K562 (cell line): Measurements from ENCODE around the gene RAVER2. TPM values are rescaled to one million over a fixed set of nuclear protein-coding genes. Genes with fewer than 3 reads are reported as not detected.

ENCODE experiments used
- ATAC-seq: fragments of 200-7000 bp; cut with Tn5 transposase; 3 replicates; pipeline ENCODE4 v1.9.1; 2020; ENCODE audit warnings: moderate library complexity
- BruUV-seq: library from RNA; stranded (reverse); fragments of 400-500 nt; replicated peaks from 2 replicates; lab custom pipeline; 2021; lab: Mats Ljungman, UMichigan
- CTCF ChIA-PET: fragments of 300-600 bp; formaldehyde crosslinking; extraction: SDS; loops from one replicate; lab custom pipeline; 2021; ENCODE audit warnings: low intra/inter-chr PET ratio; lab: Yijun Ruan, JAX
- POLR2A ChIA-PET: fragments of 300-600, 350-650 bp; sonication (Branson Sonifier 250); formaldehyde crosslinking; extraction: SDS; loops from one replicate; lab custom pipeline; 2021; ENCODE audit warnings: antibody characterized with exemption, inconsistent platforms; lab: Yijun Ruan, JAX
- DNase-seq, 4 experiments: peaks; one replicate each; pipeline versions ENCODE4 v3.0.0 to v3.0.0-alpha.2; 2011 to 2018; ENCODE audit warnings: low spot score in 3 of 4, mixed read lengths in 3 of 4; ENCODE audit errors: extremely low read depth in 1 of 4
- FAIRE-seq: peaks from 2 replicates; lab custom pipeline; 2011; peaks lifted over from hg19 to GRCh38; lab: Jason Lieb, UNC
- H2AFZ ChIP-seq: 2 replicates; pipeline ENCODE4 v1.6.0; 2011; ENCODE audit warnings: low read depth, low read length, control low read depth, inconsistent platforms
- H3K27ac ChIP-seq: fragments of 200-600 bp; 3 replicates; pipeline ENCODE4 v1.8.0; 2011; ENCODE audit warnings: low read depth, mild to moderate bottlenecking, control low read depth, inconsistent platforms, low read length, moderate library complexity, mixed read lengths; ENCODE audit errors: extremely low read depth
- H3K27me3 ChIP-seq, 2 experiments: fragments of 300-600 bp in 1 of 2; 2 replicates in 1 of 2; 3 replicates in 1 of 2; pipeline versions ENCODE4 v1.6.0 to v1.8.0; 2011; ENCODE audit warnings: inconsistent platforms in 2 of 2, low read length in 2 of 2, mild to moderate bottlenecking in 1 of 2, mixed read lengths in 1 of 2, moderate library complexity in 1 of 2; ENCODE audit not compliant: control insufficient read depth in 2 of 2, insufficient read depth in 2 of 2
- H3K36me3 ChIP-seq: fragments of 300-600 bp; 3 replicates; pipeline ENCODE4 v1.8.0; 2011; ENCODE audit warnings: mild to moderate bottlenecking, low read length, inconsistent platforms; ENCODE audit not compliant: control insufficient read depth, insufficient read depth
- H3K4me1 ChIP-seq, 2 experiments: fragments of 200-600 bp in 1 of 2; replicated peaks in 1 of 2; 2 replicates in 1 of 2; 3 replicates in 1 of 2; pipeline versions ENCODE4 v1.5.1 to v1.8.0; 2011; ENCODE audit warnings: inconsistent platforms in 2 of 2, low read length in 2 of 2, mild to moderate bottlenecking in 1 of 2, mixed read lengths in 1 of 2, moderate library complexity in 1 of 2; ENCODE audit not compliant: control insufficient read depth in 2 of 2, insufficient read depth in 2 of 2
- H3K4me2 ChIP-seq: 2 replicates; pipeline ENCODE4 v1.6.1; 2011; ENCODE audit warnings: low read length, control low read depth, inconsistent platforms, mixed read lengths; ENCODE audit not compliant: insufficient read depth
- H3K4me3 ChIP-seq: fragments of 200-600 bp; sonication (generic), shearing (Covaris generic); 2 replicates; pipeline ENCODE4 v1.5.1; 2016; ENCODE audit warnings: control low read depth, inconsistent platforms
- H3K79me2 ChIP-seq: fragments of 200-600 bp; 3 replicates; pipeline ENCODE4 v1.8.0; 2011; ENCODE audit warnings: low read length, inconsistent platforms; ENCODE audit not compliant: control insufficient read depth, insufficient read depth
- H3K9ac ChIP-seq, 2 experiments: 2 replicates each; pipeline versions ENCODE4 v1.6.0 to v1.6.1; 2011; ENCODE audit warnings: low read depth in 2 of 2, low read length in 2 of 2, control low read depth in 1 of 2, inconsistent platforms in 1 of 2, mild to moderate bottlenecking in 1 of 2, mixed read lengths in 1 of 2; ENCODE audit not compliant: insufficient read depth in 1 of 2
- H3K9me1 ChIP-seq: one replicate; pipeline ENCODE4 v1.6.0; 2011; ENCODE audit warnings: inconsistent platforms, mild to moderate bottlenecking, low read length, moderate library complexity; ENCODE audit not compliant: control insufficient read depth, insufficient read depth
- H3K9me3 ChIP-seq: replicated peaks from 2 replicates; pipeline ENCODE4 v1.5.1; 2011; ENCODE audit warnings: low read depth, low read length, inconsistent platforms; ENCODE audit not compliant: control insufficient read depth, insufficient read depth
- H4K20me1 ChIP-seq: replicated peaks from 2 replicates; pipeline ENCODE4 v1.6.1; 2011; ENCODE audit warnings: low read length, inconsistent platforms, mixed read lengths; ENCODE audit not compliant: control insufficient read depth, insufficient read depth
- BRF1 ChIP-seq: IDR thresholded peaks from 3 replicates; pipeline ENCODE4 v1.6.1; 2011; ENCODE audit warnings: borderline replicate concordance, mild to moderate bottlenecking; ENCODE audit not compliant: insufficient read length; ENCODE audit errors: extremely low read depth
- CBX8 ChIP-seq: fragments of 200-600 bp; sonication (generic); IDR thresholded peaks from 2 replicates; pipeline ENCODE4 v1.6.1; 2012; ENCODE audit warnings: borderline replicate concordance, mixed run types, low read depth, mild to moderate bottlenecking, moderate library complexity, mixed read lengths, low read length, control low read depth, inconsistent platforms; ENCODE audit not compliant: poor library complexity, severe bottlenecking; ENCODE audit errors: extremely low read depth
- GABPA ChIP-seq: fragments of 200-800 bp; sonication (Bioruptor generic); conservative IDR thresholded peaks from 2 replicates; pipeline ENCODE4 v1.6.1; 2016; ENCODE audit warnings: low read depth, missing genetic modification characterization, missing compliant biosample characterization
- ILF3 ChIP-seq: fragments of 450-650 bp; IDR thresholded peaks from 2 replicates; pipeline ENCODE4 v1.6.1; 2018; ENCODE audit warnings: antibody characterized with exemption, mild to moderate bottlenecking, moderate library complexity, borderline replicate concordance
- ZNF444 ChIP-seq: fragments of 250-450 bp; sonication (Bioruptor Pico); IDR thresholded peaks from 2 replicates; pipeline ENCODE4 v1.4.0; 2020; ENCODE audit warnings: mild to moderate bottlenecking, moderate library complexity
- WGBS: fragments of 100-300 bp; shearing (Covaris generic); methylation state at CpG from one replicate; pipeline ENCODE4 v1.1.6; 2016; ENCODE audit warnings: low coverage, mixed read lengths; ENCODE audit not compliant: insufficient coverage; ENCODE audit errors: missing lambda C conversion rate; 5-methylcytosine and 5-hydroxymethylcytosine counted together
- in situ Hi-C: fragments of 300-500 bp; cut with MboI; formaldehyde crosslinking; loops from 4 replicates; pipeline ENCODE4 v1.15.0; 2018; ENCODE audit warnings: inconsistent platforms, mixed read lengths
- intact Hi-C: fragments of 100-400 bp; cut with micrococcal nuclease; formaldehyde crosslinking; loops from 2 replicates; pipeline ENCODE4 v1.14.2; 2022
- polyA plus RNA-seq, 8 experiments: library from polyadenylated mRNA; depleted of rRNA in 4 of 8; stranded (reverse) in 5 of 8; unstranded in 3 of 8; fragments of >200 nt; fragmentation: Nextera tagmentation in 2 of 8; fragmentation: Illumina TruSeq in 1 of 8; extraction: Ambion mirVana in 2 of 8; extraction: Trizol in 1 of 8; gene quantifications; 2 replicates each; pipeline versions ENCODE4 v1.2.1 to v1.2.3, GENCODE V29; 2011 to 2014; ENCODE audit warnings: inconsistent platforms in 1 of 8, missing spikeins in 1 of 8
- total RNA-seq, 7 experiments: library from RNA; depleted of rRNA in 6 of 7; stranded (reverse); fragments of >200 nt in 6 of 7; fragmentation: Illumina TruSeq in 2 of 7; extraction: Trizol in 2 of 7; gene quantifications; 2 replicates each; pipeline versions ENCODE4 v1.2.1 to v1.2.3, GENCODE V29; 2011 to 2021; ENCODE audit warnings: low replicate concordance in 1 of 7
- TF ChIP-seq, protein P1 (sequence below): fragments of 250-450 bp; sonication (Bioruptor Pico); IDR thresholded peaks from 2 replicates; pipeline ENCODE4 v1.8.0; 2022; ENCODE audit warnings: moderate library complexity, mild to moderate bottlenecking, inconsistent platforms

RAVER2 gene
- total and polyA plus RNA-seq, 9 of the 15 experiments (the other 6 are each of a cell fraction or from before 2014, with no cell fraction given) = 1.8 to 6.1 (median 4.4) TPM

DNA sequence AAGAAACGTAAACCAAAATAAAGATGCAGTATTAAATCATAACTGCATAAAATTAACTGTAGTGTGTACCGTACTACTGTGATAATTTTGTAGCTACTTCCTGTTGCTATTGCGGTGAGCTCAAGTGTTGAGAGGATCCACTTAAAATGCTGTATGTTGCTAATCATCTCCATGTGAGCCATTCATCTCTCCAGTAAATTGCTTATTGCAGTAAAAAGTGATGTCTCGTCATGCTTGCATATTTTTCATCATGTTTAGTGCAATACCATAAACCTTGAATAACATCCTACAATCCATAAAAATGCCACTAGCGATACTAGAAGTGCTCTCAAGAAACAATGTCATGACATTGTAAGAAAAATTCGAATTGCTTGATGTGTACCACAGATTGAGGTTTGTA is 66.3 kb downstream of the RAVER2 start:
- H3K79me2 ChIP-seq = no peaks in the 10 kb centered on the region
- ChIA-PET POLR2A (no interaction called here), CTCF (no interaction called here)
- DNase-seq (no peak), FAIRE-seq (peak; percentile 42), ATAC-seq (no peak)
- H3K27ac ChIP-seq = no peak overlapping the region
- H3K9me3 ChIP-seq = no peaks in the 10 kb centered on the region
- intact Hi-C loops = no loop called here
- H2AFZ ChIP-seq = no peak overlapping the region
- in situ Hi-C loops = no loop called here
- WGBS = 26% methylated on average over 6 of the region's 6 CpGs
- H3K9ac ChIP-seq = no peak overlapping the region
- no peaks in the 10 kb centered on the region for H3K36me3 ChIP-seq
- no TSS peak for BruUV-seq
- no peak overlapping the region for H3K4me2 ChIP-seq
- no peak overlapping the region for H3K4me3 ChIP-seq
- no peaks in the 10 kb centered on the region for H3K9me1 ChIP-seq
- H4K20me1 ChIP-seq = no peaks in the 10 kb centered on the region
- no peaks in the 10 kb centered on the region; a peak in 1 of 5 replicates for H3K27me3 ChIP-seq
- TF ChIP-seq, protein P1, sequence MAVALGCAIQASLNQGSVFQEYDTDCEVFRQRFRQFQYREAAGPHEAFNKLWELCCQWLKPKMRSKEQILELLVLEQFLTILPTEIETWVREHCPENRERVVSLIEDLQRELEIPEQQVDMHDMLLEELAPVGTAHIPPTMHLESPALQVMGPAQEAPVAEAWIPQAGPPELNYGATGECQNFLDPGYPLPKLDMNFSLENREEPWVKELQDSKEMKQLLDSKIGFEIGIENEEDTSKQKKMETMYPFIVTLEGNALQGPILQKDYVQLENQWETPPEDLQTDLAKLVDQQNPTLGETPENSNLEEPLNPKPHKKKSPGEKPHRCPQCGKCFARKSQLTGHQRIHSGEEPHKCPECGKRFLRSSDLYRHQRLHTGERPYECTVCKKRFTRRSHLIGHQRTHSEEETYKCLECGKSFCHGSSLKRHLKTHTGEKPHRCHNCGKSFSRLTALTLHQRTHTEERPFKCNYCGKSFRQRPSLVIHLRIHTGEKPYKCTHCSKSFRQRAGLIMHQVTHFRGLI (CRISPR knock-in tag) = no peak
- TF ChIP-seq ILF3 = no peak
- TF ChIP-seq BRF1 = no peak
- no peak for TF ChIP-seq ZNF444 (CRISPR knock-in tag)
- H3K4me1 ChIP-seq = no peaks in the 10 kb centered on the region

DNA sequence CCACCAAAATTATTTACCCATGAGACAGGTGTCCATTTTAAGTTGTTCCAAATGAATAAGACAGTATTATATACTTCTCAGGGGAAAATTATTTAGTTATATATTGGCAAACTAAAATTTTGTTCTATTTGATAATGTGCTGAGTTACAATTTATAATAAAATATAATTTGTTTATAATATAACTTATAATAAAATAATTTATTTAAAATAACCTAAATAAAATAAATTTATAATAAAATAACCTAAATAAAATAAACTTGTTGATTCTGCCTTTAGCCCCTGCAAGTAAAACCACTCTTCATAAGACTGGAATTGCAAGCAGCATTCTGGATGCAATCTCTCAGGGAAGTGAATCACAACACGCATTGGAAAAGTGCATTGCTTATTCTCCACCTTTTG is 69.6 kb downstream of the RAVER2 start:
- no peak overlapping the region for H3K4me2 ChIP-seq
- H3K4me1 ChIP-seq = no peaks in the 10 kb centered on the region
- no peak for ATAC-seq
- in situ Hi-C loops (no loop called here), intact Hi-C loops (no loop called here)
- no peaks in the 10 kb centered on the region for H4K20me1 ChIP-seq
- POLR2A ChIA-PET = no interaction called here
- FAIRE-seq = no peak
- BruUV-seq = no TSS peak
- 25% methylated on average over 1 of the region's 1 CpG for WGBS
- TF ChIP-seq GABPA = no peak
- TF ChIP-seq CBX8 = no peak
- CTCF ChIA-PET = no interaction called here
- DNase-seq = no peak
- H2AFZ ChIP-seq = no peak overlapping the region
- no peaks in the 10 kb centered on the region for H3K9me1 ChIP-seq
- H3K9me3 ChIP-seq = no peaks in the 10 kb centered on the region
- no peak overlapping the region for H3K4me3 ChIP-seq
- H3K9ac ChIP-seq = no peak overlapping the region
- H3K36me3 ChIP-seq = no peaks in the 10 kb centered on the region
- no peak overlapping the region for H3K27ac ChIP-seq
- H3K27me3 ChIP-seq = no peaks in the 10 kb centered on the region; a peak in 1 of 5 replicates
- no peaks in the 10 kb centered on the region for H3K79me2 ChIP-seq
